OCI-LY1 (cell line): Measurements from ENCODE around the gene CCDC167.
A peak's percentile ranks its signal among the peaks of the same experiment; 100 is the strongest.

ENCODE experiments used
- H2AFZ ChIP-seq: fragments of 200-600 bp; sonication (generic), shearing (Covaris generic); 2 replicates; pipeline ENCODE4 v1.6.0; 2014; ENCODE audit warnings: antibody characterized with exemption, mild to moderate bottlenecking, low read length
- H3F3A ChIP-seq: fragments of 200-600 bp; sonication (generic), shearing (Covaris generic); 2 replicates; pipeline ENCODE4 v1.6.0; 2014; ENCODE audit warnings: mild to moderate bottlenecking, antibody characterized with exemption, low read length, moderate library complexity; ENCODE audit not compliant: insufficient read depth
- H3K27ac ChIP-seq: fragments of 200-600 bp; sonication (generic); 2 replicates; pipeline ENCODE4 v1.5.1; 2014; ENCODE audit warnings: low read length, mixed run types, mild to moderate bottlenecking, low read depth; ENCODE audit not compliant: poor library complexity, severe bottlenecking
- H3K27me3 ChIP-seq: fragments of 200-600 bp; sonication (generic); 2 replicates; pipeline ENCODE4 v1.6.0; 2014; ENCODE audit warnings: antibody characterized with exemption, mild to moderate bottlenecking, low read length, moderate library complexity; ENCODE audit not compliant: insufficient read depth
- H3K36me3 ChIP-seq: fragments of 200-600 bp; sonication (generic); 2 replicates; pipeline ENCODE4 v1.6.1; 2014; ENCODE audit warnings: mild to moderate bottlenecking, antibody characterized with exemption, low read length, moderate library complexity, mixed read lengths; ENCODE audit not compliant: insufficient read depth
- H3K4me1 ChIP-seq: fragments of 200-600 bp; sonication (generic); 2 replicates; pipeline ENCODE4 v1.5.1; 2014; ENCODE audit warnings: mild to moderate bottlenecking, low read length, moderate library complexity; ENCODE audit not compliant: insufficient read depth, severe bottlenecking
- H3K4me2 ChIP-seq: fragments of 200-600 bp; sonication (generic), shearing (Covaris generic); 2 replicates; pipeline ENCODE4 v1.6.1; 2014; ENCODE audit warnings: low read length
- H3K4me3 ChIP-seq: fragments of 200-600 bp; sonication (generic); 2 replicates; pipeline ENCODE4 v1.5.1; 2014; ENCODE audit warnings: low read length, low read depth, mild to moderate bottlenecking, mixed read lengths; ENCODE audit not compliant: poor library complexity, severe bottlenecking
- H3K79me2 ChIP-seq: fragments of 200-600 bp; shearing (Covaris generic); 2 replicates; pipeline ENCODE4 v1.6.1; 2016; ENCODE audit warnings: mixed run types, low read length, mixed read lengths; ENCODE audit not compliant: insufficient read depth
- H3K9ac ChIP-seq: fragments of 200-600 bp; sonication (generic), shearing (Covaris generic); 2 replicates; pipeline ENCODE4 v1.6.1; 2014; ENCODE audit warnings: mild to moderate bottlenecking, low read length, mixed read lengths
- H3K9me2 ChIP-seq: fragments of 200-600 bp; sonication (generic), shearing (Covaris generic); 2 replicates; pipeline ENCODE4 v1.6.1; 2014; ENCODE audit warnings: low read depth, mild to moderate bottlenecking, low read length, mixed read lengths
- H3K9me3 ChIP-seq: fragments of 200-600 bp; shearing (Covaris generic); 2 replicates; pipeline ENCODE4 v1.6.1; 2014; ENCODE audit warnings: low read length, mixed read lengths
- H4K20me1 ChIP-seq: fragments of 200-600 bp; sonication (generic), shearing (Covaris generic); 2 replicates; pipeline ENCODE4 v1.6.0; 2016; ENCODE audit warnings: mild to moderate bottlenecking, low read length; ENCODE audit not compliant: insufficient read depth
- EZH2 ChIP-seq: fragments of 200-600 bp; sonication (generic), shearing (Covaris generic); IDR thresholded peaks from 2 replicates; pipeline ENCODE4 v1.8.0; 2017; ENCODE audit warnings: borderline replicate concordance, mixed run types, mild to moderate bottlenecking, antibody characterized with exemption, low read length, moderate library complexity, mixed read lengths
- TF ChIP-seq, protein P1 (sequence below): fragments of 200-600 bp; sonication (generic), shearing (Covaris generic); IDR thresholded peaks from 2 replicates; pipeline ENCODE4 v1.5.1; 2017; ENCODE audit warnings: mild to moderate bottlenecking, antibody characterized with exemption, low read length, moderate library complexity, mixed read lengths

Gene CCDC167

GRCh38 chr6:37435816-37436215 is 63.9 kb downstream of the CCDC167 start:
- TF ChIP-seq, protein P1, sequence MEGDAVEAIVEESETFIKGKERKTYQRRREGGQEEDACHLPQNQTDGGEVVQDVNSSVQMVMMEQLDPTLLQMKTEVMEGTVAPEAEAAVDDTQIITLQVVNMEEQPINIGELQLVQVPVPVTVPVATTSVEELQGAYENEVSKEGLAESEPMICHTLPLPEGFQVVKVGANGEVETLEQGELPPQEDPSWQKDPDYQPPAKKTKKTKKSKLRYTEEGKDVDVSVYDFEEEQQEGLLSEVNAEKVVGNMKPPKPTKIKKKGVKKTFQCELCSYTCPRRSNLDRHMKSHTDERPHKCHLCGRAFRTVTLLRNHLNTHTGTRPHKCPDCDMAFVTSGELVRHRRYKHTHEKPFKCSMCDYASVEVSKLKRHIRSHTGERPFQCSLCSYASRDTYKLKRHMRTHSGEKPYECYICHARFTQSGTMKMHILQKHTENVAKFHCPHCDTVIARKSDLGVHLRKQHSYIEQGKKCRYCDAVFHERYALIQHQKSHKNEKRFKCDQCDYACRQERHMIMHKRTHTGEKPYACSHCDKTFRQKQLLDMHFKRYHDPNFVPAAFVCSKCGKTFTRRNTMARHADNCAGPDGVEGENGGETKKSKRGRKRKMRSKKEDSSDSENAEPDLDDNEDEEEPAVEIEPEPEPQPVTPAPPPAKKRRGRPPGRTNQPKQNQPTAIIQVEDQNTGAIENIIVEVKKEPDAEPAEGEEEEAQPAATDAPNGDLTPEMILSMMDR = peak; percentile 39; the same call in 1 of the 2 replicates
- no peak for TF ChIP-seq EZH2
- Histone ChIP-seq H3K4me1 (peaks cover 27% of the 10 kb centered on the region), H3K36me3 (peaks cover 42% of the 10 kb centered on the region; the same call in 1 of the 2 replicates), H3K4me3 (no peak overlapping the region), H3K27me3 (no peaks in the 10 kb centered on the region), H3K9me3 (no peaks in the 10 kb centered on the region), H3K9ac (no peak overlapping the region), H2AFZ (no peak overlapping the region), H3K27ac (no peak overlapping the region), H3K79me2 (no peaks in the 10 kb centered on the region), H3F3A (no peaks in the 10 kb centered on the region), H3K9me2 (no peaks in the 10 kb centered on the region), H4K20me1 (no peaks in the 10 kb centered on the region), H3K4me2 (peak overlapping the region; percentile 7; the same call in 1 of the 2 replicates)

DNA sequence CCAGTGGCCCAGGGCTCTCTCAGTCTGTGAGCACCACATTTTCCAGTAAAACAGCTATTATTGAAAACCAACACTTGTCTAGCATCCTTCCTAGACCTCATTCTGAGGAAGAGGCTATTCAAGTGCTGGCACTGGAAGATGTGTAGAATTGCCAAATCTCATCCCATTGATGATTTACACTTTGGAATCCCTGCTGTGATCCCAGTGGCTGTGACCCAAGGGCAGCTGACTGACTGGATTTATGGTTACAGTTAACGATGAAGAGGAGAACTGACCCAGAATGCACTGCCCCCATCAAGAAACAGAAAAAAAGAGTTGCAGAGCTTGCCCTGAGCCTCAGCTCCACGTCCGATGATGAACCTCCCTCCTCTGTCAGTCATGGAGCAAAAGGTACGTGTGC is 64.3 kb downstream of the CCDC167 start:
- TF ChIP-seq EZH2 = no peak
- TF ChIP-seq, protein P1 = no peak
- H2AFZ ChIP-seq = no peak overlapping the region
- peaks cover 39% of the 10 kb centered on the region; the same call in 1 of the 2 replicates for H3K36me3 ChIP-seq
- H3K27me3 ChIP-seq = no peaks in the 10 kb centered on the region
- H3K4me3 ChIP-seq = no peak overlapping the region
- H3K9me3 ChIP-seq = no peaks in the 10 kb centered on the region
- H3K9ac ChIP-seq = no peak overlapping the region
- no peaks in the 10 kb centered on the region for H4K20me1 ChIP-seq
- H3K4me1 ChIP-seq = peaks cover 27% of the 10 kb centered on the region
- peak overlapping the region; percentile 7; the same call in 1 of the 2 replicates for H3K4me2 ChIP-seq
- H3K9me2 ChIP-seq = no peaks in the 10 kb centered on the region
- H3K27ac ChIP-seq = no peak overlapping the region
- H3F3A ChIP-seq = no peaks in the 10 kb centered on the region
- H3K79me2 ChIP-seq = no peaks in the 10 kb centered on the region

- Histone ChIP-seq H3K9ac (peak overlapping the region; percentile 90), H3K79me2 (no peaks in the 10 kb centered on the region), H2AFZ (no peak overlapping the region), H3K27me3 (no peaks in the 10 kb centered on the region), H3K27ac (peak overlapping the region; percentile 62), H3K36me3 (peaks cover 26% of the 10 kb centered on the region), H3K4me3 (peak overlapping the region; percentile 88), H3K9me3 (no peaks in the 10 kb centered on the region), H3F3A (no peaks in the 10 kb centered on the region), H3K4me1 (peaks cover 31% of the 10 kb centered on the region), H3K4me2 (peak overlapping the region; percentile 76), H3K9me2 (no peaks in the 10 kb centered on the region), H4K20me1 (no peaks in the 10 kb centered on the region)
- TF ChIP-seq EZH2 = no peak
- TF ChIP-seq, protein P1 = no peak
These were observed 65.9 kb downstream of the CCDC167 start for GRCh38 chr6:37433657-37434271.
